Colonic mucosa (tissue), 4 donors: Measurements from ENCODE around the gene ADAMTSL1. TPM values are rescaled to one million over a fixed set of nuclear protein-coding genes. Genes with fewer than 3 reads are reported as not detected.

Experiments used
- DNase-seq: peaks from one replicate; pipeline ENCODE4 v3.0.0-alpha.2; 2020
- H3K27ac ChIP-seq: fragments of 200-600 bp; one replicate; pipeline ENCODE4 v1.8.0; 2021
- H3K27me3 ChIP-seq: fragments of 200-600 bp; one replicate; pipeline ENCODE4 v1.8.0; 2021
- H3K36me3 ChIP-seq: fragments of 200-600 bp; one replicate; pipeline ENCODE4 v1.8.0; 2021
- H3K4me1 ChIP-seq: fragments of 200-600 bp; one replicate; pipeline ENCODE4 v1.8.0; 2021; ENCODE audit warnings: mild to moderate bottlenecking
- H3K4me3 ChIP-seq: fragments of 200-600 bp; one replicate; pipeline ENCODE4 v1.8.0; 2021
- H3K9ac ChIP-seq, 2 donors: one replicate each; pipeline ENCODE4 v1.7.0; 2013; ENCODE audit warnings: control low read depth in 2 of 2, low read depth in 2 of 2, low read length in 2 of 2
- H3K9me3 ChIP-seq: fragments of 200-600 bp; one replicate; pipeline ENCODE4 v1.8.0; 2021
- intact Hi-C: fragments of 100-400 bp; cut with DNase I; formaldehyde crosslinking; loops from one replicate; pipeline ENCODE4 v1.14.1; 2022
- total RNA-seq, 2 donors: library from RNA; stranded (reverse); fragmentation: NEBNext Ultra II Directional in 1 of 2; extraction: Animal tissue kit (Norgen Biotek cat#: 25700) in 1 of 2; gene quantifications; one replicate each; pipeline ENCODE4 v1.2.1, GENCODE V29; 2021
- TF ChIP-seq, protein P1 (sequence below): fragments of 200-600 bp; IDR thresholded peaks from one replicate; pipeline ENCODE4 v1.8.0; 2022; ENCODE audit warnings: antibody characterized with exemption, mild to moderate bottlenecking
- donor health status: healthy.
- donor health status: DM: no; HTN: no; CAD: no.
- donor health status: DM: no; HTN: no; CAD: no.

ADAMTSL1 gene
- total RNA-seq, 2 donors from 2014 or later = 10.2 to 14.7 TPM

GRCh38 chr9:18568973-18569372 lies 95.0 kb downstream of the ADAMTSL1 start:
- Histone ChIP-seq H3K4me1 (no peaks in the 10 kb centered on the region), H3K27me3 (no peaks in the 10 kb centered on the region), H3K27ac (no peak overlapping the region), H3K36me3 (no peaks in the 10 kb centered on the region), H3K9ac (no peak overlapping the region), H3K4me3 (no peak overlapping the region), H3K9me3 (no peaks in the 10 kb centered on the region)
- no peak for DNase-seq
- intact Hi-C loops = no loop called here
- TF ChIP-seq, protein P1, sequence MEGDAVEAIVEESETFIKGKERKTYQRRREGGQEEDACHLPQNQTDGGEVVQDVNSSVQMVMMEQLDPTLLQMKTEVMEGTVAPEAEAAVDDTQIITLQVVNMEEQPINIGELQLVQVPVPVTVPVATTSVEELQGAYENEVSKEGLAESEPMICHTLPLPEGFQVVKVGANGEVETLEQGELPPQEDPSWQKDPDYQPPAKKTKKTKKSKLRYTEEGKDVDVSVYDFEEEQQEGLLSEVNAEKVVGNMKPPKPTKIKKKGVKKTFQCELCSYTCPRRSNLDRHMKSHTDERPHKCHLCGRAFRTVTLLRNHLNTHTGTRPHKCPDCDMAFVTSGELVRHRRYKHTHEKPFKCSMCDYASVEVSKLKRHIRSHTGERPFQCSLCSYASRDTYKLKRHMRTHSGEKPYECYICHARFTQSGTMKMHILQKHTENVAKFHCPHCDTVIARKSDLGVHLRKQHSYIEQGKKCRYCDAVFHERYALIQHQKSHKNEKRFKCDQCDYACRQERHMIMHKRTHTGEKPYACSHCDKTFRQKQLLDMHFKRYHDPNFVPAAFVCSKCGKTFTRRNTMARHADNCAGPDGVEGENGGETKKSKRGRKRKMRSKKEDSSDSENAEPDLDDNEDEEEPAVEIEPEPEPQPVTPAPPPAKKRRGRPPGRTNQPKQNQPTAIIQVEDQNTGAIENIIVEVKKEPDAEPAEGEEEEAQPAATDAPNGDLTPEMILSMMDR = no peak

- DNase-seq = no peak
- Histone ChIP-seq H3K4me1 (no peaks in the 10 kb centered on the region), H3K36me3 (no peaks in the 10 kb centered on the region), H3K9ac (no peak overlapping the region), H3K9me3 (no peaks in the 10 kb centered on the region), H3K27me3 (no peaks in the 10 kb centered on the region), H3K4me3 (no peak overlapping the region), H3K27ac (no peak overlapping the region)
- intact Hi-C loops = no loop called here
- TF ChIP-seq, protein P1 = no peak
Observed at GRCh38 chr9:18569941-18570630, 96.1 kb downstream of the ADAMTSL1 start.

DNA sequence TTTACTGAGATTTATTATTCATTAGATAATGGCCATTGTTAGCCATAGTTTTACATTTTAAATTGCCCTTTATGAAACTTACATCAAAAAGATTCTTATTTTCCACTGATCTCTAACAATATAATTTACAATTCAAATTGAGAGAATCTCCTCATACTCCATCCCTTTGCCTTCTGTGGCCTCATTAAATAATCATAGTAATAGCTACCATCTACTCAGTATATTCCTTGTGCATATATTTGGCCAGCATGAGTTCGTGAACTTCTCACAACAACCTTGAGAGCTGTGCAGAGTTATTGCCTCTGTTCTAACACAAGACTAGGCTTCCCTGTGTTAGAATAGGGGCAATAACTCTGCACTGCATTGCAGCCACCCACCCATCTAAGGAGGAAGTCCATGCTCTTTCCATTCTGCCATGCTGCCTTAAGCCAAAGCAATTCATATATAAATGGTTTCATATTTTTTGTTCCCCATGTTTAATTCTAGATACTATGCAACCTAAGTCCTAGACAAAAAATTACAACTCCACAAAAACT lies 99.1 kb downstream of the ADAMTSL1 start:
- Histone ChIP-seq H3K9me3 (no peaks in the 10 kb centered on the region), H3K27ac (no peak overlapping the region), H3K27me3 (no peaks in the 10 kb centered on the region), H3K36me3 (no peaks in the 10 kb centered on the region), H3K9ac (no peak overlapping the region), H3K4me3 (no peak overlapping the region), H3K4me1 (no peaks in the 10 kb centered on the region)
- DNase-seq = no peak
- intact Hi-C loops = no loop called here
- TF ChIP-seq, protein P1 = no peak

GRCh38 chr9:18575686-18576085 lies 101.7 kb downstream of the ADAMTSL1 start:
- no peaks in the 10 kb centered on the region for H3K9me3 ChIP-seq
- intact Hi-C loops = no loop called here
- H3K27ac ChIP-seq = no peak overlapping the region
- no peak overlapping the region for H3K4me3 ChIP-seq
- no peaks in the 10 kb centered on the region for H3K27me3 ChIP-seq
- TF ChIP-seq, protein P1 = no peak
- no peaks in the 10 kb centered on the region for H3K36me3 ChIP-seq
- no peak overlapping the region for H3K9ac ChIP-seq
- H3K4me1 ChIP-seq = no peaks in the 10 kb centered on the region
- no peak for DNase-seq

GRCh38 chr9:18579536-18579935 lies 105.6 kb downstream of the ADAMTSL1 start:
- Histone ChIP-seq H3K9ac (no peak overlapping the region), H3K4me1 (no peaks in the 10 kb centered on the region), H3K4me3 (no peak overlapping the region), H3K9me3 (no peaks in the 10 kb centered on the region), H3K36me3 (no peaks in the 10 kb centered on the region), H3K27me3 (no peaks in the 10 kb centered on the region), H3K27ac (no peak overlapping the region)
- intact Hi-C loops = no loop called here
- TF ChIP-seq, protein P1 = no peak
- no peak for DNase-seq
